Right lobe of liver (tissue), 4 donors: ENCODE results near the gene MED25.

ENCODE experiments used
- POLR2A ChIP-seq: fragments of 450-650 bp; IDR thresholded peaks from one replicate; pipeline ENCODE4 v1.6.1; 2017; ENCODE audit warnings: antibody characterized with exemption, mild to moderate bottlenecking
- TF ChIP-seq, protein P1 (sequence below), 4 donors: fragments of 200-600 bp in 3 of 4; fragments of 450-650 bp in 1 of 4; IDR thresholded peaks; one replicate each; pipeline versions ENCODE4 v1.5.1 to v1.8.0; 2016 to 2022; ENCODE audit warnings: antibody characterized with exemption in 4 of 4, mild to moderate bottlenecking in 2 of 4
- donor health status: DM: no; HTN: no; CAD: no.
- donor health status: DM: no; HTN: no; CAD: no.
- donor health status: DM: no; HTN: yes; CAD: no.

DNA sequence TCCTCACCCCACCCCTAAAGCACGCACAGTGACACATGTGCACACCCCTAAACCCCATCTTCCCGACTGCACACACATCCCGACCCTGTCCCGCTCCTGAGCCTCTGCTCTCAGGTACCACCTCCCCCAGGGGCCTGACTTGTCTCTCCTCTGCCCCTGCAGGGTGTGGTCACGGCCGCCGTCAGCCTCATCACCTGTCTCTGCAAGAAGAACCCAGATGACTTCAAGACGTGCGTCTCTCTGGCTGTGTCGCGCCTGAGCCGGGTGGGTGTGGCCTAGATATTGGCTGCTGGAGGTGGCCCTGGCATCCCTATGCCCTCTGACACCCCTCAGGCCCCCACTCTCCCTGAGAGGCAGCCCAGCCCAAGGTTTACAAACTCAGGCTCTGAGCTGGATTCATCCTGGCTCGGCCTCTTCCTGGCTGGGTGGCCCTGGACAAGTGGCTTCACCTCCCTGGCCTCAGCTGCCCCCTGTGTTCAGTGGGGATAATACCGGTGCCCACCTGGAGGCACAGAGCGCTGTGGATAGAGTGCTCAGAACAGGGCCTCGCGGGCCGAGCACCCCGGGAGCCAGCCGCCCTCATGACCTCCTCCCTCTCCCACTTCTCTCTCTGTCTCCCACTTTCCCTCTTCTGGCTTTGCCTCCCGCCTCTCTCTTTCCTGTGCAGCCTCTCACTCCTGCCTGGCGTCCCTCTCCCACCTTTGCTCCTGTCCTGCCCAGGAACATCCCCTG is 25.1 kb upstream of the MED25 start:
- TF ChIP-seq, protein P1, sequence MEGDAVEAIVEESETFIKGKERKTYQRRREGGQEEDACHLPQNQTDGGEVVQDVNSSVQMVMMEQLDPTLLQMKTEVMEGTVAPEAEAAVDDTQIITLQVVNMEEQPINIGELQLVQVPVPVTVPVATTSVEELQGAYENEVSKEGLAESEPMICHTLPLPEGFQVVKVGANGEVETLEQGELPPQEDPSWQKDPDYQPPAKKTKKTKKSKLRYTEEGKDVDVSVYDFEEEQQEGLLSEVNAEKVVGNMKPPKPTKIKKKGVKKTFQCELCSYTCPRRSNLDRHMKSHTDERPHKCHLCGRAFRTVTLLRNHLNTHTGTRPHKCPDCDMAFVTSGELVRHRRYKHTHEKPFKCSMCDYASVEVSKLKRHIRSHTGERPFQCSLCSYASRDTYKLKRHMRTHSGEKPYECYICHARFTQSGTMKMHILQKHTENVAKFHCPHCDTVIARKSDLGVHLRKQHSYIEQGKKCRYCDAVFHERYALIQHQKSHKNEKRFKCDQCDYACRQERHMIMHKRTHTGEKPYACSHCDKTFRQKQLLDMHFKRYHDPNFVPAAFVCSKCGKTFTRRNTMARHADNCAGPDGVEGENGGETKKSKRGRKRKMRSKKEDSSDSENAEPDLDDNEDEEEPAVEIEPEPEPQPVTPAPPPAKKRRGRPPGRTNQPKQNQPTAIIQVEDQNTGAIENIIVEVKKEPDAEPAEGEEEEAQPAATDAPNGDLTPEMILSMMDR (IDR thresholded peaks at IDR 0.05), result no peak
- no peak for TF ChIP-seq POLR2A
